GM12878 (cell line): ENCODE data around the gene GALNS. TPM values are rescaled to one million over a fixed set of nuclear protein-coding genes. Genes with fewer than 3 reads are reported as not detected.

ENCODE experiments used
- ATAC-seq: fragments of 200-7000 bp; cut with Tn5 transposase; 3 replicates; pipeline ENCODE4 v1.9.1; 2020; ENCODE audit warnings: mild to moderate bottlenecking, moderate library complexity
- BruUV-seq: library from RNA; stranded (reverse); fragments of 400-500 nt; replicated peaks from 2 replicates; lab custom pipeline; 2021; lab: Mats Ljungman, UMichigan
- CTCF ChIA-PET: fragments of 300-600 bp; sonication (Branson Sonifier 250); formaldehyde crosslinking; extraction: SDS; loops from one replicate; lab custom pipeline; 2021; ENCODE audit warnings: inconsistent platforms; lab: Yijun Ruan, JAX
- POLR2A ChIA-PET: fragments of 350-600 bp; formaldehyde crosslinking; extraction: SDS; loops from one replicate; lab custom pipeline; 2021; ENCODE audit warnings: inconsistent platforms; lab: Charles Lee
- RAD21 ChIA-PET: fragments of 300-600 bp; sonication (Branson Sonifier 250); formaldehyde crosslinking; loops from one replicate; lab custom pipeline; 2023; ENCODE audit warnings: antibody characterized with exemption; ENCODE audit not compliant: unreplicated experiment; lab: Charles Lee
- SMC1A ChIA-PET: fragments of 300-600 bp; sonication (Branson Sonifier 250); formaldehyde crosslinking; loops from one replicate; lab custom pipeline; 2023; ENCODE audit not compliant: unreplicated experiment, uncharacterized antibody; lab: Charles Lee
- DNase-seq: peaks from one replicate; pipeline ENCODE4 v3.0.0-alpha.2; 2011; ENCODE audit warnings: low read depth, low spot score
- FAIRE-seq: peaks from 3 replicates; lab custom pipeline; 2011; peaks lifted over from hg19 to GRCh38; lab: Jason Lieb, UNC
- H2AFZ ChIP-seq: 2 replicates; pipeline ENCODE4 v1.6.0; 2011; ENCODE audit warnings: low read depth, low read length, control low read depth; ENCODE audit not compliant: control insufficient read depth
- H3K27ac ChIP-seq: 2 replicates; pipeline ENCODE4 v1.5.1; 2011; ENCODE audit warnings: control low read depth; ENCODE audit not compliant: control insufficient read depth, insufficient read depth
- H3K27me3 ChIP-seq, 2 experiments: replicated peaks in 1 of 2; 2 replicates each; pipeline versions ENCODE4 v1.6.0 to v1.6.1; 2011; ENCODE audit warnings: low read length in 1 of 2; ENCODE audit not compliant: control insufficient read depth in 2 of 2, insufficient read depth in 2 of 2
- H3K36me3 ChIP-seq, 2 experiments: 2 replicates each; pipeline ENCODE4 v1.5.1; 2011; ENCODE audit warnings: low read length in 1 of 2; ENCODE audit not compliant: control insufficient read depth in 2 of 2, insufficient read depth in 2 of 2
- H3K4me1 ChIP-seq: 2 replicates; pipeline ENCODE4 v1.6.1; 2011; ENCODE audit warnings: mild to moderate bottlenecking, low read length, moderate library complexity, mixed read lengths; ENCODE audit not compliant: control insufficient read depth, insufficient read depth
- H3K4me2 ChIP-seq: 2 replicates; pipeline ENCODE4 v1.6.0; 2011; ENCODE audit warnings: control low read depth; ENCODE audit not compliant: control insufficient read depth, insufficient read depth
- H3K4me3 ChIP-seq: fragments of 200-600 bp; sonication (generic); 2 replicates; pipeline ENCODE4 v1.5.1; 2016
- H3K79me2 ChIP-seq: 2 replicates; pipeline ENCODE4 v1.6.0; 2011; ENCODE audit warnings: low read length; ENCODE audit not compliant: control insufficient read depth, insufficient read depth
- H3K9ac ChIP-seq: 2 replicates; pipeline ENCODE4 v1.8.0; 2011; ENCODE audit warnings: low read length, control low read depth, mixed read lengths; ENCODE audit not compliant: control insufficient read depth, insufficient read depth
- H3K9me3 ChIP-seq: replicated peaks from 3 replicates; pipeline ENCODE4 v1.5.1; 2011; ENCODE audit warnings: mild to moderate bottlenecking, low read length; ENCODE audit not compliant: control insufficient read depth, insufficient read depth
- H4K20me1 ChIP-seq: 2 replicates; pipeline ENCODE4 v1.6.0; 2011; ENCODE audit not compliant: control insufficient read depth, insufficient read depth
- BCLAF1 ChIP-seq: fragments of 450-650 bp; IDR thresholded peaks from 2 replicates; pipeline ENCODE4 v1.6.1; 2017; ENCODE audit warnings: antibody characterized with exemption, mild to moderate bottlenecking, moderate library complexity
- CEBPZ ChIP-seq: fragments of 150-350 bp; IDR thresholded peaks from 2 replicates; pipeline ENCODE4 v1.6.1; 2016; ENCODE audit warnings: low read depth, low read length
- IRF3 ChIP-seq: fragments of 450-650 bp; IDR thresholded peaks from 2 replicates; pipeline ENCODE4 v1.6.1; 2014; ENCODE audit warnings: mild to moderate bottlenecking
- MYC ChIP-seq: IDR thresholded peaks from 2 replicates; pipeline ENCODE4 v1.6.1; 2011; ENCODE audit warnings: mild to moderate bottlenecking, low read length, moderate library complexity, inconsistent platforms; ENCODE audit not compliant: insufficient read depth, insufficient replicate concordance, insufficient read length, severe bottlenecking
- POLR2AphosphoS5 ChIP-seq: IDR thresholded peaks from 2 replicates; pipeline ENCODE4 v1.6.1; 2011; ENCODE audit warnings: mild to moderate bottlenecking, low read length, inconsistent platforms
- REST ChIP-seq: IDR thresholded peaks from 2 replicates; pipeline ENCODE4 v1.6.1; 2012; ENCODE audit warnings: mild to moderate bottlenecking, low read depth, low read length
- RUNX3 ChIP-seq: IDR thresholded peaks from 2 replicates; pipeline ENCODE4 v1.6.1; 2012; ENCODE audit warnings: low read length, inconsistent platforms
- WGBS: methylation state at CpG from one replicate; pipeline ENCODE4 v1.1.6; 2016; ENCODE audit warnings: low lambda C conversion rate; ENCODE audit not compliant: insufficient replicate concordance, insufficient coverage; ENCODE audit errors: missing lambda C conversion rate; 5-methylcytosine and 5-hydroxymethylcytosine counted together
- in situ Hi-C: fragments of 300-500 bp; cut with MboI; formaldehyde crosslinking; loops from 9 replicates; pipeline ENCODE4 v1.14.3; 2018; ENCODE audit warnings: mixed read lengths
- intact Hi-C: fragments of 100-400 bp; cut with micrococcal nuclease; formaldehyde crosslinking; loops from one replicate; pipeline ENCODE4 v1.14.2; 2022; ENCODE audit not compliant: unreplicated experiment
- polyA plus RNA-seq, 11 experiments: library from polyadenylated mRNA; depleted of rRNA in 4 of 11; unstranded in 6 of 11; stranded (reverse) in 5 of 11; fragments of >200 nt; fragmentation: Nextera tagmentation in 4 of 11; fragmentation: Illumina TruSeq in 1 of 11; extraction: Ambion mirVana in 4 of 11; extraction: Trizol in 1 of 11; gene quantifications; 1 replicate in 1 of 11; 2 replicates in 10 of 11; pipeline versions ENCODE4 v1.2.1 to v1.2.3, GENCODE V29; 2011 to 2016; ENCODE audit warnings: inconsistent platforms in 2 of 11, missing spikeins in 2 of 11, low read depth in 1 of 11
- total RNA-seq, 4 experiments: library from RNA; depleted of rRNA in 3 of 4; stranded (reverse); fragments of >200 nt in 3 of 4; fragmentation: Illumina TruSeq in 1 of 4; extraction: Trizol in 1 of 4; gene quantifications; 2 replicates each; pipeline versions ENCODE4 v1.2.1 to v1.2.3, GENCODE V29; 2013 to 2021

Gene GALNS
- total and polyA plus RNA-seq, 10 of the 15 experiments (the other 5 are each of a cell fraction or from before 2014, with no cell fraction given) = 0.37 to 12.4 (median 5.3) TPM

- ChIA-PET CTCF (no interaction called here), RAD21 (no interaction called here), SMC1A (no interaction called here), POLR2A (interaction anchor here (0.6 kb wide), 1 partner anchor 10 kb away, joined by 7 read pairs; no protein-coding TSS in a partner anchor)
- Histone ChIP-seq H3K9ac (no peak overlapping the region), H3K4me3 (no peak overlapping the region), H3K36me3 (no peaks in the 10 kb centered on the region; a peak in 1 of 4 replicates), H4K20me1 (no peaks in the 10 kb centered on the region), H3K9me3 (no peaks in the 10 kb centered on the region), H3K4me2 (no peak overlapping the region), H3K4me1 (no peaks in the 10 kb centered on the region), H3K27ac (no peak overlapping the region), H2AFZ (no peak overlapping the region), H3K79me2 (no peaks in the 10 kb centered on the region), H3K27me3 (no peaks in the 10 kb centered on the region)
- BruUV-seq = no TSS peak
- no peak for DNase-seq
- no peak for ATAC-seq
- in situ Hi-C loops (no loop called here), intact Hi-C loops (no loop called here)
- FAIRE-seq = no peak
- TF ChIP-seq POLR2AphosphoS5 (no peak), REST (no peak), MYC (no peak), BCLAF1 (no peak), IRF3 (no peak), CEBPZ (no peak), RUNX3 (no peak)
- 97% methylated on average over 20 of the region's 20 CpGs for WGBS
Observed at GRCh38 chr16:88843256-88843655, 13.5 kb downstream of the GALNS start.
